ENCODE measurements around the gene OSER1.

DNA sequence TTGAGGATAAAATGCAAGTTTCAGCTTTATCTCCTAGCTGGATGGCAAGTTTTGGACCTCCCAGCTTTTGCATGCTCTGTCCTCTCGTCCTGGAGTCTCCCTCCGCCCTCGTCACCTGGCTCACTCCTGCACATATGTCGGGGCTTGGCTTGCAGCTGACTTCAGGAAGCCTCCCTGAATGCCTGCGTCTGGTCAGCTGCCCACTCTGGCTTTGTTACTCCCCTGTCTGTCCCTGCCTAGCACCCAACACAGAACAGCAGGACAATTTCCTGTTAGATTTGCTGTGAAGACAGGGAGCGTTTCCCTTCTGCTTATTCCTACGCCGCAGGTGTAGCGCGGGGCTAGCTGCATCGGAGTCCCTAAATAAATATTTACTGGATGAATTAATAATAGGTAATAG, 29.0 kb downstream of the OSER1 start:
- TF ChIP-seq, protein P1, sequence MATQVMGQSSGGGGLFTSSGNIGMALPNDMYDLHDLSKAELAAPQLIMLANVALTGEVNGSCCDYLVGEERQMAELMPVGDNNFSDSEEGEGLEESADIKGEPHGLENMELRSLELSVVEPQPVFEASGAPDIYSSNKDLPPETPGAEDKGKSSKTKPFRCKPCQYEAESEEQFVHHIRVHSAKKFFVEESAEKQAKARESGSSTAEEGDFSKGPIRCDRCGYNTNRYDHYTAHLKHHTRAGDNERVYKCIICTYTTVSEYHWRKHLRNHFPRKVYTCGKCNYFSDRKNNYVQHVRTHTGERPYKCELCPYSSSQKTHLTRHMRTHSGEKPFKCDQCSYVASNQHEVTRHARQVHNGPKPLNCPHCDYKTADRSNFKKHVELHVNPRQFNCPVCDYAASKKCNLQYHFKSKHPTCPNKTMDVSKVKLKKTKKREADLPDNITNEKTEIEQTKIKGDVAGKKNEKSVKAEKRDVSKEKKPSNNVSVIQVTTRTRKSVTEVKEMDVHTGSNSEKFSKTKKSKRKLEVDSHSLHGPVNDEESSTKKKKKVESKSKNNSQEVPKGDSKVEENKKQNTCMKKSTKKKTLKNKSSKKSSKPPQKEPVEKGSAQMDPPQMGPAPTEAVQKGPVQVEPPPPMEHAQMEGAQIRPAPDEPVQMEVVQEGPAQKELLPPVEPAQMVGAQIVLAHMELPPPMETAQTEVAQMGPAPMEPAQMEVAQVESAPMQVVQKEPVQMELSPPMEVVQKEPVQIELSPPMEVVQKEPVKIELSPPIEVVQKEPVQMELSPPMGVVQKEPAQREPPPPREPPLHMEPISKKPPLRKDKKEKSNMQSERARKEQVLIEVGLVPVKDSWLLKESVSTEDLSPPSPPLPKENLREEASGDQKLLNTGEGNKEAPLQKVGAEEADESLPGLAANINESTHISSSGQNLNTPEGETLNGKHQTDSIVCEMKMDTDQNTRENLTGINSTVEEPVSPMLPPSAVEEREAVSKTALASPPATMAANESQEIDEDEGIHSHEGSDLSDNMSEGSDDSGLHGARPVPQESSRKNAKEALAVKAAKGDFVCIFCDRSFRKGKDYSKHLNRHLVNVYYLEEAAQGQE (IDR thresholded peaks at IDR 0.05; ENCODE audit: low read depth, low read length): no peak
- TF ChIP-seq CTCF (IDR thresholded peaks at IDR 0.05) (no peak), POLR2AphosphoS5 (IDR thresholded peaks at IDR 0.05; ENCODE audit: low read depth, low read length) (no peak), MXI1 (IDR thresholded peaks at IDR 0.05; ENCODE audit: low read depth, low read length) (no peak), RFX5 (IDR thresholded peaks at IDR 0.05; ENCODE audit: low read length) (no peak), EZH2phosphoT487 (IDR thresholded peaks at IDR 0.05; ENCODE audit: borderline replicate concordance, low read depth) (no peak)
- TF ChIP-seq, protein P2, sequence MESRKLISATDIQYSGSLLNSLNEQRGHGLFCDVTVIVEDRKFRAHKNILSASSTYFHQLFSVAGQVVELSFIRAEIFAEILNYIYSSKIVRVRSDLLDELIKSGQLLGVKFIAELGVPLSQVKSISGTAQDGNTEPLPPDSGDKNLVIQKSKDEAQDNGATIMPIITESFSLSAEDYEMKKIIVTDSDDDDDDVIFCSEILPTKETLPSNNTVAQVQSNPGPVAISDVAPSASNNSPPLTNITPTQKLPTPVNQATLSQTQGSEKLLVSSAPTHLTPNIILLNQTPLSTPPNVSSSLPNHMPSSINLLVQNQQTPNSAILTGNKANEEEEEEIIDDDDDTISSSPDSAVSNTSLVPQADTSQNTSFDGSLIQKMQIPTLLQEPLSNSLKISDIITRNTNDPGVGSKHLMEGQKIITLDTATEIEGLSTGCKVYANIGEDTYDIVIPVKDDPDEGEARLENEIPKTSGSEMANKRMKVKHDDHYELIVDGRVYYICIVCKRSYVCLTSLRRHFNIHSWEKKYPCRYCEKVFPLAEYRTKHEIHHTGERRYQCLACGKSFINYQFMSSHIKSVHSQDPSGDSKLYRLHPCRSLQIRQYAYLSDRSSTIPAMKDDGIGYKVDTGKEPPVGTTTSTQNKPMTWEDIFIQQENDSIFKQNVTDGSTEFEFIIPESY (IDR thresholded peaks at IDR 0.05; ENCODE audit: borderline replicate concordance, low read depth): no peak

All from SK-N-SH (cell line).